ENCODE data around the gene ING5.

The ING5 gene

DNA sequence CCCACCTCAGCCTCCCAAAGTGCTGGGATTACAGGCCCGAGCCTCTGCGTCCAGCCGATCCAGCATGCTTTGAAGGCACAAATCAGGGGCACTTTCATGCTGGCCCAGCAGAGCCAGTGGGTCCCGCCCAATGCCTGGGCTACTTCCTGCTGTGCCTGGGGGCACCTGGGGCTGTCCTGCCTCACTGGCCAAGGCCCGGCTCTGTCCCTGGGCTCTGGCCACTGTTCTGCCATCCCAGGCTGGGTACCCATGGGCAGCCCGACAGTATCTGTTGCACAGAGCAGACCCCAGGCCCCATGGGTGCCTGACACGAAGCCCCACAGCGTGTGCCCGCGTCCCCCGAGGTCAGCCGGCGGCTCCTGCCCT is 68.0 kb downstream of the ING5 start:
- Histone ChIP-seq H3K4me3 (ENCODE audit: low read depth in 1 of 2, low read length in 1 of 2) (no peak overlapping the region), H3K9me3 (no peaks in the 10 kb centered on the region), H3K36me3 (peaks cover 7% of the 10 kb centered on the region), H3K4me1 (ENCODE audit: control insufficient read depth in 1 of 2, insufficient read depth in 1 of 2, low read depth in 1 of 2, low read length in 1 of 2) (peaks cover 2 to 10% of the 10 kb centered on the region in 2 experiments), H3K27ac (no peak overlapping the region), H3K27me3 (peaks cover 33% of the 10 kb centered on the region)
- TF ChIP-seq, protein P1, sequence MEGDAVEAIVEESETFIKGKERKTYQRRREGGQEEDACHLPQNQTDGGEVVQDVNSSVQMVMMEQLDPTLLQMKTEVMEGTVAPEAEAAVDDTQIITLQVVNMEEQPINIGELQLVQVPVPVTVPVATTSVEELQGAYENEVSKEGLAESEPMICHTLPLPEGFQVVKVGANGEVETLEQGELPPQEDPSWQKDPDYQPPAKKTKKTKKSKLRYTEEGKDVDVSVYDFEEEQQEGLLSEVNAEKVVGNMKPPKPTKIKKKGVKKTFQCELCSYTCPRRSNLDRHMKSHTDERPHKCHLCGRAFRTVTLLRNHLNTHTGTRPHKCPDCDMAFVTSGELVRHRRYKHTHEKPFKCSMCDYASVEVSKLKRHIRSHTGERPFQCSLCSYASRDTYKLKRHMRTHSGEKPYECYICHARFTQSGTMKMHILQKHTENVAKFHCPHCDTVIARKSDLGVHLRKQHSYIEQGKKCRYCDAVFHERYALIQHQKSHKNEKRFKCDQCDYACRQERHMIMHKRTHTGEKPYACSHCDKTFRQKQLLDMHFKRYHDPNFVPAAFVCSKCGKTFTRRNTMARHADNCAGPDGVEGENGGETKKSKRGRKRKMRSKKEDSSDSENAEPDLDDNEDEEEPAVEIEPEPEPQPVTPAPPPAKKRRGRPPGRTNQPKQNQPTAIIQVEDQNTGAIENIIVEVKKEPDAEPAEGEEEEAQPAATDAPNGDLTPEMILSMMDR (IDR thresholded peaks at IDR 0.05): no peak

- peaks cover 39% of the 10 kb centered on the region for H3K27me3 ChIP-seq
- H3K4me3 ChIP-seq (ENCODE audit: low read depth in 1 of 2, low read length in 1 of 2): no peak overlapping the region
- H3K9me3 ChIP-seq: no peaks in the 10 kb centered on the region
- H3K27ac ChIP-seq: no peak overlapping the region
- H3K36me3 ChIP-seq: peaks cover 7% of the 10 kb centered on the region
- peaks cover 0 to 7% of the 10 kb centered on the region in 2 experiments for H3K4me1 ChIP-seq (ENCODE audit: control insufficient read depth in 1 of 2, insufficient read depth in 1 of 2, low read depth in 1 of 2, low read length in 1 of 2)
- TF ChIP-seq, protein P1 (IDR thresholded peaks at IDR 0.05): no peak
Measured at GRCh38 chr2:241770185-241770935, 68.5 kb downstream of the ING5 start.

DNA sequence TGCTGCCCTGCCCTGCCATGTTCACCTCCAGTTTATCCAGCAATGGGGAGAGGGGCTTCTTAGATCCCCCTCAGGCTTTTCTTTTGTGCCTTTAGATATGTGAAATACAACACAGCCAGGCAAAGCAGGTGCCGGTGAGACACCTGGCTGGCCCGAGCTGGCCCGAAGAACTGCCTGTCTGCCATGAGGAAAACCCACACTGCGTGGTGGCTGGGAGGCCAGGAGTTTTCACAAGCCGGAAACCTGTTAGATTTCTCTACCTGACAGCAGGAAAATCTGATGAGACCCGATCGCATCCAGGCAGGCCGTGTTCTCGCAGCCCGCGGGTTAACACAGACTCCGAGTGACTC is 69.1 kb downstream of the ING5 start:
- peaks cover 7% of the 10 kb centered on the region for H3K36me3 ChIP-seq
- TF ChIP-seq, protein P1 (IDR thresholded peaks at IDR 0.05): no peak
- no peak overlapping the region for H3K27ac ChIP-seq

DNA sequence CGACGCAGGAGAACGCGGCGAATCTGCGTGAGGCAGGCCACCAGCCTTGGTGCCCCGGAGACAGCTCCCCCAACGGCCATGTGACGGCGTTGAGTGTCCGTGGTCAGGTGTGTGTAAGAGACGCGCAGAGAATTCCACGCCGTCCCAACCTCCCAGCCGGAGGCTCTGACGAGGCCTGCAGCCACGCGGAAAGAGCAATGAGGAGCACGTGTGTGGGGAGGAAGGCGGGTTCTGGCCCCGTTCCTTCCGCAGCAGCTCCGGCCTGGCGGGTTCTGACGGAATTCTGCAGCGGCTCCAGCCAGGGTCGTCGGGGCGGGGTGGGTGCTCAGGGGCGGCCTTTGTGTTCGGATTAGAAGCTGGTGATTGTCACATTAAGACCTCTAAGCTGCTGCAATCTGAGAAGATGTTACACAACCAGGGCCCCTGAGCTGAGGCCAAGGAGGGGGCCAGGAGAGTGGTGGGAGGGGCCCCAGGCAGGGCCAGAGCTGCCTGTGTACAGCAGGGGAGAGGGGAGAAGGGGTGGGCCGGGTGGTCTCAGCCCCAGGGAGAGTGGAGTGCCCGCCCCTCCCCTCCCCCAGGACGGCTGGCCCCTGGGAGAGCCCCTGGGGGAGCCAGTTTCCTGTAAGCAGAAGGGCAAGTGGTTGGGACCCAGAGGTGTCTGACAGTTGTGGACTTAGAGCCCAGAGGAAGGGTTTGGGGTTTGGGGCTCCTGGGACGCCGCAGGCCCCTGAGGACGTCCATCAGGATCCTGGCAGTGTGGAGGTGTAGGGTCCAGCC is 69.6 kb downstream of the ING5 start:
- TF ChIP-seq, protein P1 (IDR thresholded peaks at IDR 0.05): no peak
- peaks cover 7% of the 10 kb centered on the region for H3K36me3 ChIP-seq
- H3K4me1 ChIP-seq (ENCODE audit: control insufficient read depth in 1 of 2, insufficient read depth in 1 of 2, low read depth in 1 of 2, low read length in 1 of 2): peaks cover 0 to 7% of the 10 kb centered on the region in 2 experiments
- peaks cover 47% of the 10 kb centered on the region for H3K27me3 ChIP-seq
- H3K4me3 ChIP-seq (ENCODE audit: low read depth in 1 of 2, low read length in 1 of 2): no peak overlapping the region
- no peaks in the 10 kb centered on the region for H3K9me3 ChIP-seq
- no peak overlapping the region for H3K27ac ChIP-seq

More for the DNA sequence above, 69.1 kb downstream of the ING5 start:
- no peak overlapping the region for H3K4me3 ChIP-seq (ENCODE audit: low read depth in 1 of 2, low read length in 1 of 2)
- peaks cover 0 to 7% of the 10 kb centered on the region in 2 experiments for H3K4me1 ChIP-seq (ENCODE audit: control insufficient read depth in 1 of 2, insufficient read depth in 1 of 2, low read depth in 1 of 2, low read length in 1 of 2)
- H3K27me3 ChIP-seq: peaks cover 44% of the 10 kb centered on the region
- H3K9me3 ChIP-seq: no peaks in the 10 kb centered on the region

DNA sequence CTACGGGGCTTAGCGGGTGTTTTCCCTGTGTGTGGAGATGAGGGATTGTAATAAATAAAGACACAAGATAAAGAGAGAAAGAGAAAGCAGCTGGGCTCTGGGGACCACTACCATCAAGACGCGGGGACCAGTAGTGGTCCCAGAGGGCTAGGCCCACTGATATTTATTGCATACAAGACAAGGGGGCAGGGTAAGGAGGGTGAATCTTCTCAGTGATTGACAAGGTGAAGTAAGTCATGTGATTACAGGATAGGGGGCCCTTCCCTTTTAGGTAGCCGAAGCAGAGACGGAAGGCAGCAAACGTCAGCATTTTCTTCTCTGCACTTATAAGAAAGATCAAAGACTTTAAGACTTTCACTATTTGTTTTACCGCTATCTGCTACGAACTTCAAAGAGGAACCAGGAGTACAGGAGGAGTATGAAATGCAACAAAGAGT is 70.2 kb downstream of the ING5 start:
- Histone ChIP-seq H3K27ac (no peak overlapping the region), H3K4me1 (ENCODE audit: control insufficient read depth in 1 of 2, insufficient read depth in 1 of 2, low read depth in 1 of 2, low read length in 1 of 2) (peaks cover 0 to 7% of the 10 kb centered on the region in 2 experiments), H3K36me3 (peaks cover 7% of the 10 kb centered on the region), H3K27me3 (peaks cover 51% of the 10 kb centered on the region), H3K9me3 (no peaks in the 10 kb centered on the region), H3K4me3 (ENCODE audit: low read depth in 1 of 2, low read length in 1 of 2) (no peak overlapping the region)
- TF ChIP-seq, protein P1 (IDR thresholded peaks at IDR 0.05): no peak

All from neutrophil (primary cell).